Lower lobe of right lung (tissue), 2 donors: ENCODE results near the gene MMP17. TPM values are rescaled to one million over a fixed set of nuclear protein-coding genes. Genes with fewer than 3 reads are reported as not detected.
"Not testable (repeated sequence)": the region's sequence is repeated elsewhere in the genome, so short reads cannot be mapped to it uniquely, and the experiment has no call there.

Experiments used
- ATAC-seq, 2 donors: fragments of 200-7000 bp; cut with Tn5 transposase; one replicate each; pipeline ENCODE4 v1.9.1; 2020 to 2022; ENCODE audit warnings: mild to moderate bottlenecking in 2 of 2, moderate library complexity in 2 of 2
- DNase-seq: peaks from one replicate; pipeline ENCODE4 v3.0.0-alpha.2; 2020
- H3K27ac ChIP-seq: fragments of 200-600 bp; one replicate; pipeline ENCODE4 v1.8.0; 2022
- H3K27me3 ChIP-seq: fragments of 200-600 bp; one replicate; pipeline ENCODE4 v1.8.0; 2022; ENCODE audit warnings: low read depth
- H3K36me3 ChIP-seq: fragments of 200-600 bp; one replicate; pipeline ENCODE4 v1.8.0; 2022; ENCODE audit warnings: mild to moderate bottlenecking
- H3K4me1 ChIP-seq: fragments of 200-600 bp; one replicate; pipeline ENCODE4 v1.8.0; 2022
- H3K4me3 ChIP-seq: fragments of 200-600 bp; one replicate; pipeline ENCODE4 v1.8.0; 2022; ENCODE audit warnings: mild to moderate bottlenecking
- H3K9me3 ChIP-seq: fragments of 200-600 bp; one replicate; pipeline ENCODE4 v1.8.0; 2022
- intact Hi-C: fragments of 100-400 bp; cut with DNase I; formaldehyde crosslinking; loops from one replicate; pipeline ENCODE4 v1.11.0; 2022
- total RNA-seq: library from RNA; stranded (reverse); fragmentation: NEBNext Ultra II Directional; extraction: Animal tissue kit (Norgen Biotek cat#: 25700); gene quantifications from one replicate; pipeline ENCODE4 v1.2.1, GENCODE V29; 2021
- TF ChIP-seq, protein P1 (sequence below): fragments of 200-600 bp; IDR thresholded peaks from one replicate; pipeline ENCODE4 v1.8.0; 2022; ENCODE audit warnings: antibody characterized with exemption, mild to moderate bottlenecking
- donor health status: DM: no; HTN: yes; CAD: no; lungs with severe emphysema.

MMP17 gene
- total RNA-seq, 1 donor from 2014 or later = 2.5 TPM

DNA sequence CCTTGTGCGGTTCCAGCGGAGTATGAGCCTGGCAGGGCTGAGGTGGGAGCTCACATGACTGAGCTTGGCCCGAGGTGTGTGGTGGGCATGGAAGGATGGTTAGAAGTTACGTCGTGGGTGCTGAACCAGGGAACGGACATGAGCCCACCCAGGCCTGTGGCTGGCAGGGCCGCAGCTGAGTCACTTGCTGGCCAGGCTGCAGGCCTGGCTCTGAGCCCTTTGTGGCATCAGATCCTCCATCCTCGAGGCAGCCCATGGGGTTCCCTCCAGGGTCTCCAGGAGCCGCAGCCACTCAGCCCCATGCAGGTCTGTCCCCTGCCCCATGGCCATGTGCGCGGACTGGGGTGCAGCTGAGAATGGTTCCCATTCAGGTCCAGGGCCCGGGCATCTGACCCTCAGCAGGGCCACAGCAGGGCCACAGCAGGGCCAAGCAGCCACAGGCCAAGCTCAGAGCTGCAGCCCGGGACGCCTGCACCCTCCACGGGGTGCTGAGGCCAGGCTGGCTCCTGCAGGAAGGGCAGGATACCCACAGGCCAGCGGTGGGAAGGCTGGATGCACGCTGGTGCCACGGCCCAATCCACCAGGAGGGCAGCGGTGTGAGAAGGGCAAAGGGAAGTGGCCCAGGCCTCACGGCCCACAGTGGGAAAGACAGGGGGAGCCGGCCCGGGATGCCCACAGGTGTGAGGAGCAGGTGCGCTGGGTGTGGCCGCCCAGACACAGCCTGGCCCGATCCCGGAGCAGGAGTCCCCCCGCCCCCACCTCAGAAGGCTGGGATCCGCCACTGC lies 39.9 kb downstream of the MMP17 start:
- TF ChIP-seq, protein P1, sequence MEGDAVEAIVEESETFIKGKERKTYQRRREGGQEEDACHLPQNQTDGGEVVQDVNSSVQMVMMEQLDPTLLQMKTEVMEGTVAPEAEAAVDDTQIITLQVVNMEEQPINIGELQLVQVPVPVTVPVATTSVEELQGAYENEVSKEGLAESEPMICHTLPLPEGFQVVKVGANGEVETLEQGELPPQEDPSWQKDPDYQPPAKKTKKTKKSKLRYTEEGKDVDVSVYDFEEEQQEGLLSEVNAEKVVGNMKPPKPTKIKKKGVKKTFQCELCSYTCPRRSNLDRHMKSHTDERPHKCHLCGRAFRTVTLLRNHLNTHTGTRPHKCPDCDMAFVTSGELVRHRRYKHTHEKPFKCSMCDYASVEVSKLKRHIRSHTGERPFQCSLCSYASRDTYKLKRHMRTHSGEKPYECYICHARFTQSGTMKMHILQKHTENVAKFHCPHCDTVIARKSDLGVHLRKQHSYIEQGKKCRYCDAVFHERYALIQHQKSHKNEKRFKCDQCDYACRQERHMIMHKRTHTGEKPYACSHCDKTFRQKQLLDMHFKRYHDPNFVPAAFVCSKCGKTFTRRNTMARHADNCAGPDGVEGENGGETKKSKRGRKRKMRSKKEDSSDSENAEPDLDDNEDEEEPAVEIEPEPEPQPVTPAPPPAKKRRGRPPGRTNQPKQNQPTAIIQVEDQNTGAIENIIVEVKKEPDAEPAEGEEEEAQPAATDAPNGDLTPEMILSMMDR = no peak
- Histone ChIP-seq H3K27me3 (no peaks in the 10 kb centered on the region), H3K9me3 (no peaks in the 10 kb centered on the region), H3K27ac (no peak overlapping the region), H3K4me3 (no peak overlapping the region), H3K36me3 (no peaks in the 10 kb centered on the region), H3K4me1 (no peaks in the 10 kb centered on the region)
- DNase-seq (no peak), ATAC-seq (no peak)
- intact Hi-C loops = no loop called here

DNA sequence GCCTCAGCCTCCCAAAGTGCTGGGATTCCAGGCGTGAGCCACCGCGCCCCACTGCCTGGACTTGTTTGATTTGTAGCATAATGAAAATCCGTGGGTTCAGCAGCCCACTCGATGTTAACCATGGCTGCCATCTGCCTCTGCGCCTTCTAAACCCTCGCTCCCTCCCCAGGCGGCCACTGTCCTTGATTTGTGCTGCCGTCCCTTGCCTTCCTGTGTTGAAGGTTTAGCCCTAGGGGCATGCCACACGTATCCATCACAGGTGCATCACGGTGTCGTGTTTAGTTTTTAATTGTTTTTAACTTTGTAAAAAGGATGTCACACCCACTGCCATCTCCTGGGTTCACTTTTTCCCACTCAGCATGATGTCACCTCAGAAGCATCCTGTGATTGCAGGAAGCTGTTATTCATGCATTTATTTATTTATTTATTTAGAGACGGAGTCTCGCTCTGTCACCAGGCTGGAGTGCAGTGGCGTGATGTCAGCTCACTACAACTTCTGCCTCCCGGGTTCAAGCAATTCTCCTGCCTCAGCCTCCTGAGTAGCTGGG lies 41.8 kb downstream of the MMP17 start:
- Histone ChIP-seq H3K9me3 (no peaks in the 10 kb centered on the region), H3K27ac (no peak overlapping the region), H3K36me3 (no peaks in the 10 kb centered on the region), H3K4me3 (no peak overlapping the region), H3K4me1 (no peaks in the 10 kb centered on the region), H3K27me3 (no peaks in the 10 kb centered on the region)
- no peak for ATAC-seq
- intact Hi-C loops = no loop called here
- TF ChIP-seq, protein P1 = no peak
- DNase-seq = no peak

DNA sequence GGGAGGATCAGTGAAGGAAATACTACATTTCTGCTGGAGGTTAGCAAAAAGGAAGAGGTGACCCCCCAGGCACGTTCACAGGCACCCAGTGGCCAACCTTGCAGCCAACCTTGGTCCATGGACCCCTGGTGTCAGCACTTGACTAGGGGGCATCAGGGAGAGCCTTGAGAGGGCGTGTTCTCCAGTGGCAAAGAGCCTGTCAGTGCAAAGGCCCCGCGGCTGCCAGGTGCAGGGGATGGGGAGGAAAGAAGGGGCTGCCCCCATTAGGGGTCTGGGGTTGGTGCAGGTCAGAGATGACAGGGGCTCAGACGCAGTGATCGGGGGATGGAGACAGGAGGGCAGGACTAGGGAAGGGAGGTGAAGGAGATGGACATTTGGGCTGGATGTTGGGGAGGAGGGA lies 43.5 kb downstream of the MMP17 start:
- intact Hi-C loops = no loop called here
- Histone ChIP-seq H3K27me3 (no peaks in the 10 kb centered on the region), H3K36me3 (no peaks in the 10 kb centered on the region), H3K27ac (no peak overlapping the region), H3K9me3 (no peaks in the 10 kb centered on the region), H3K4me3 (no peak overlapping the region), H3K4me1 (no peaks in the 10 kb centered on the region)
- TF ChIP-seq, protein P1 = no peak
- no peak for DNase-seq
- peak in 1 of 2 donors; percentile 10 for ATAC-seq

GRCh38 chr12:131872154-131873051 lies 44.2 kb downstream of the MMP17 start:
- Histone ChIP-seq H3K4me1 (no peaks in the 10 kb centered on the region), H3K36me3 (no peaks in the 10 kb centered on the region), H3K27ac (no peak overlapping the region), H3K27me3 (no peaks in the 10 kb centered on the region), H3K9me3 (no peaks in the 10 kb centered on the region), H3K4me3 (no peak overlapping the region)
- DNase-seq (no peak), ATAC-seq (peak; percentile 58 to 75)
- intact Hi-C loops = no loop called here
- TF ChIP-seq, protein P1 = no peak

DNA sequence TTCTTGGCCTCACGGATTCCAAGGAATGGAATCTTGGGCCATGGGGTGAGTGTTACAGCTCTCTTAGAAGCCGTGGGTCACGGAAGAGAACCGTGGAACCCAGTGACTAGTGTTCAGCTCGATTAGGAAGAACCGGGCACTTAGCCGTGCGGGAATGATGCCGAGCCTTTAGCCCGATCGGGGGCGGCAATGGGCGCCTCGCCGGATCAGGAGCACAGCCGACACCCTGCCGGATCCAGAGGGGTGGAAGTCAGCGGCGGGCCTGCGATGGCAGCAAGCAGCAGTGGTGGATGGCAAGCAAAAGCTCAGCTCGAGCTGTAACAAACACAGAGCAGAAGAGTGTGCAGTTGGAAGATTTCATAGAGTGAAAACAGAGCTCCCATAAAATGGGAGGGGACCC lies 45.1 kb downstream of the MMP17 start:
- peak; percentile 39 for DNase-seq
- no peaks in the 10 kb centered on the region for H3K9me3 ChIP-seq
- H3K4me3 ChIP-seq = no peak overlapping the region
- intact Hi-C loops = no loop called here
- TF ChIP-seq, protein P1 = no peak
- no peak overlapping the region for H3K27ac ChIP-seq
- H3K4me1 ChIP-seq = no peaks in the 10 kb centered on the region
- no peaks in the 10 kb centered on the region for H3K27me3 ChIP-seq
- no peaks in the 10 kb centered on the region for H3K36me3 ChIP-seq
- ATAC-seq = no peak

DNA sequence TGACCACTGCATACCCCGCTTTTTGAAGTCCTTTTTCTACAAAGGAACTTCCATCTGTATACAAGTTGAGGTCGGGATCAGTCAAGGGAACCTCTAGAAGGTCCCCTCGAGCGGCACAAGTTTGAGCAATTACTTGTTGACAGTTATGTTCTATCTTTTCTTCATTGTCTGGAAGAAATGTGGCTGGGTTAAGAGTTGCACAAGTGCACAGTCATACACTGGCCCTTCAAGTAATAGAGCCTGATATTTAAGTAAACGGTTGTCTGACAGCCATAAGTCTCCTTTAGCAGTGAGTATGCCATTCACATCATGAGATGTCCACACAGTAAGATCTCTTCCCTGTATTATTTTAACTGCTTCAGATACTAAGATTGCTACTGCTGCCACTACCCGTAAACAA lies 46.8 kb downstream of the MMP17 start:
- H3K27ac ChIP-seq, H3K4me1 ChIP-seq, intact Hi-C loops, H3K4me3 ChIP-seq, H3K36me3 ChIP-seq, DNase-seq, H3K9me3 ChIP-seq, H3K27me3 ChIP-seq, ATAC-seq: not testable (repeated sequence)

DNA sequence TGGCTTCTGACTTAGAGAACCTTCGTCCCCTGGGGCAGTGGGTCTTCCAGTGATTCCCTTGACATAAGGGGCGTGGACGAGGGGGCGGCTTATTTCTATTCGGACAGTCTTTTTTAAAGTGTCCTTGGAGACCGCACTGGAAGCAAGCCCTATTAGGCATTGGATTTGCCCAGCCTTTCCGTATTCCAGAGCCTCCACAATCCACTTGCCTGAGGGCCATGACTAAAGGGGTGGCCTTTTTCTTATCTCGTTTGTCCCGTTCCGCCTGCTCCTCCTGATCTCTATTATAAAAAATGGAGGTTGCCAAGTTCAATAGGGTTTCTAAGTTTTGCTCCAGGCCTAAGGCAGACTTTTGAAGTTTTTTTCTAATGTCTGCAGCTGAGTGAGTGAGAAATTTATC lies 49.0 kb downstream of the MMP17 start:
- DNase-seq, intact Hi-C loops, ATAC-seq, H3K27me3 ChIP-seq, H3K9me3 ChIP-seq, H3K27ac ChIP-seq, H3K4me1 ChIP-seq, H3K36me3 ChIP-seq, H3K4me3 ChIP-seq: not testable (repeated sequence)

GRCh38 chr12:131878436-131878835 lies 50.2 kb downstream of the MMP17 start:
- DNase-seq, H3K4me1 ChIP-seq, H3K27ac ChIP-seq, intact Hi-C loops, ATAC-seq, H3K27me3 ChIP-seq, H3K36me3 ChIP-seq, H3K9me3 ChIP-seq, H3K4me3 ChIP-seq: not testable (repeated sequence)
